PC-9 (cell line): ENCODE measurements around the gene PTPRD. TPM values are rescaled to one million over a fixed set of nuclear protein-coding genes. Genes with fewer than 3 reads are reported as not detected.

Experiments
- BruUV-seq: library from RNA; stranded (reverse); fragments of 400-500 nt; replicated peaks from 2 replicates; lab custom pipeline; 2021; lab: Mats Ljungman, UMichigan
- CTCF ChIA-PET: fragments of 300-600 bp; sonication (Branson Sonifier 250); formaldehyde crosslinking; loops from one replicate; lab custom pipeline; 2022; ENCODE audit warnings: antibody characterized with exemption; lab: Charles Lee
- POLR2A ChIA-PET: fragments of 300-600 bp; sonication (Branson Sonifier 250); formaldehyde crosslinking; loops from one replicate; lab custom pipeline; 2022; ENCODE audit warnings: antibody characterized with exemption; ENCODE audit not compliant: unreplicated experiment; lab: Charles Lee
- DNase-seq, 2 experiments: peaks; one replicate each; pipeline versions ENCODE4 v3.0.0 to v3.0.0-alpha.2; 2015 to 2022; ENCODE audit warnings: mixed read lengths in 1 of 2
- H2AFZ ChIP-seq: fragments of 200-600 bp; sonication (generic); 2 replicates; pipeline ENCODE4 v1.8.1; 2017; ENCODE audit warnings: antibody characterized with exemption
- H3F3A ChIP-seq: fragments of 200-600 bp; sonication (generic); 2 replicates; pipeline ENCODE4 v1.8.1; 2017; ENCODE audit warnings: antibody characterized with exemption, mild to moderate bottlenecking, low read depth; ENCODE audit not compliant: insufficient read depth
- H3K27ac ChIP-seq: fragments of 200-600 bp; sonication (generic); 2 replicates; pipeline ENCODE4 v1.6.1; 2016; ENCODE audit warnings: mixed run types
- H3K27me3 ChIP-seq: fragments of 200-600 bp; sonication (generic); 2 replicates; pipeline ENCODE4 v1.6.1; 2016; ENCODE audit warnings: low read depth, mixed run types; ENCODE audit not compliant: insufficient read depth
- H3K36me3 ChIP-seq: fragments of 200-600 bp; sonication (generic); 2 replicates; pipeline ENCODE4 v1.6.1; 2016; ENCODE audit warnings: low read depth, mixed run types
- H3K4me1 ChIP-seq: fragments of 200-600 bp; sonication (generic); replicated peaks from 2 replicates; pipeline ENCODE4 v1.6.1; 2016; ENCODE audit warnings: mixed run types; ENCODE audit not compliant: insufficient read depth
- H3K4me2 ChIP-seq: fragments of 200-600 bp; sonication (generic); 2 replicates; pipeline ENCODE4 v1.6.1; 2017; ENCODE audit warnings: mixed run types
- H3K4me3 ChIP-seq: fragments of 200-600 bp; sonication (generic); 2 replicates; pipeline ENCODE4 v1.6.1; 2016; ENCODE audit warnings: mixed run types
- H3K79me2 ChIP-seq: fragments of 200-600 bp; sonication (generic); 2 replicates; pipeline ENCODE4 v1.6.1; 2017; ENCODE audit warnings: low read depth, mixed run types
- H3K9me2 ChIP-seq: fragments of 200-600 bp; sonication (generic); 2 replicates; pipeline ENCODE4 v1.8.1; 2017; ENCODE audit warnings: mild to moderate bottlenecking; ENCODE audit not compliant: insufficient read depth
- H3K9me3 ChIP-seq: fragments of 200-600 bp; sonication (generic); 2 replicates; pipeline ENCODE4 v1.8.1; 2016; ENCODE audit warnings: low read depth; ENCODE audit not compliant: insufficient read depth
- H4K20me1 ChIP-seq: fragments of 200-600 bp; sonication (generic); 2 replicates; pipeline ENCODE4 v1.8.1; 2017; ENCODE audit not compliant: insufficient read depth
- CTCF ChIP-seq: fragments of 200-600 bp; sonication (generic); conservative IDR thresholded peaks from 2 replicates; pipeline ENCODE4 v1.6.1; 2017; ENCODE audit warnings: mixed run types, antibody characterized with exemption, mild to moderate bottlenecking, moderate library complexity
- EZH2 ChIP-seq: fragments of 200-600 bp; sonication (generic); IDR thresholded peaks from 2 replicates; pipeline ENCODE4 v1.8.0; 2017; ENCODE audit warnings: antibody characterized with exemption, low read depth
- intact Hi-C: fragments of 100-400 bp; cut with micrococcal nuclease; formaldehyde crosslinking; loops from one replicate; pipeline ENCODE4 v1.10.0; 2022; ENCODE audit not compliant: unreplicated experiment
- total RNA-seq: library from RNA; stranded (reverse); gene quantifications from 2 replicates; pipeline ENCODE4 v1.2.3, GENCODE V29; 2021

Gene PTPRD
- total RNA-seq, 1 experiment from 2014 or later, result not detected

GRCh38 chr9:8874482-8874881 is 1738.3 kb downstream of the PTPRD start:
- CTCF ChIA-PET, result no interaction called here
- H3K4me2 ChIP-seq, result no peak overlapping the region

GRCh38 chr9:8872802-8873201 is 1740.0 kb downstream of the PTPRD start:
- Histone ChIP-seq H3K27me3 (no peaks in the 10 kb centered on the region), H3K36me3 (no peaks in the 10 kb centered on the region), H2AFZ (no peak overlapping the region), H3K4me2 (no peak overlapping the region), H3K9me3 (no peaks in the 10 kb centered on the region), H3K4me1 (no peaks in the 10 kb centered on the region), H3K4me3 (no peak overlapping the region), H3K27ac (no peak overlapping the region), H3K79me2 (no peaks in the 10 kb centered on the region), H3K9me2 (no peaks in the 10 kb centered on the region), H4K20me1 (no peaks in the 10 kb centered on the region), H3F3A (no peaks in the 10 kb centered on the region)
- no peak for DNase-seq
- intact Hi-C loops, result no loop called here
- no TSS peak for BruUV-seq
- CTCF ChIA-PET, result no interaction called here
- POLR2A ChIA-PET, result no interaction called here
- no peak for TF ChIP-seq EZH2
- no peak for TF ChIP-seq CTCF

More at GRCh38 chr9:8874482-8874881, 1738.3 kb downstream of the PTPRD start:
- POLR2A ChIA-PET, result no interaction called here
- intact Hi-C loops, result no loop called here
- Histone ChIP-seq H2AFZ (no peak overlapping the region), H3F3A (no peaks in the 10 kb centered on the region), H3K27me3 (no peaks in the 10 kb centered on the region), H3K36me3 (no peaks in the 10 kb centered on the region), H3K79me2 (no peaks in the 10 kb centered on the region), H4K20me1 (no peaks in the 10 kb centered on the region), H3K9me3 (no peaks in the 10 kb centered on the region), H3K9me2 (no peaks in the 10 kb centered on the region), H3K4me3 (no peak overlapping the region), H3K4me1 (no peaks in the 10 kb centered on the region), H3K27ac (no peak overlapping the region)
- TF ChIP-seq EZH2 (no peak), CTCF (no peak)
- no TSS peak for BruUV-seq
- no peak for DNase-seq

GRCh38 chr9:8871796-8872445 is 1740.9 kb downstream of the PTPRD start:
- no peak overlapping the region for H3K4me2 ChIP-seq
- TF ChIP-seq EZH2, result no peak
- no peak for TF ChIP-seq CTCF
- H3K4me1 ChIP-seq, result no peaks in the 10 kb centered on the region
- no peaks in the 10 kb centered on the region for H3F3A ChIP-seq
- no peaks in the 10 kb centered on the region for H3K79me2 ChIP-seq
- no peaks in the 10 kb centered on the region for H3K36me3 ChIP-seq
- POLR2A ChIA-PET, result no interaction called here
- no peaks in the 10 kb centered on the region for H3K9me2 ChIP-seq
- H3K9me3 ChIP-seq, result no peaks in the 10 kb centered on the region
- H3K4me3 ChIP-seq, result no peak overlapping the region
- intact Hi-C loops, result no loop called here
- no peaks in the 10 kb centered on the region for H4K20me1 ChIP-seq
- no peak overlapping the region for H2AFZ ChIP-seq
- CTCF ChIA-PET, result no interaction called here
- H3K27me3 ChIP-seq, result no peaks in the 10 kb centered on the region
- no peak for DNase-seq
- no TSS peak for BruUV-seq
- H3K27ac ChIP-seq, result no peak overlapping the region
